BJ (cell line): Measurements from ENCODE around the gene HMOX1. TPM values are rescaled to one million over a fixed set of nuclear protein-coding genes. Genes with fewer than 3 reads are reported as not detected.

Experiments
- CTCF ChIA-PET: fragments of 350-600 bp; formaldehyde crosslinking; extraction: SDS; loops from one replicate; lab custom pipeline; 2021; ENCODE audit warnings: antibody characterized with exemption, inconsistent platforms; lab: Yijun Ruan, JAX
- POLR2A ChIA-PET: fragments of 300-600 bp; sonication (Branson Sonifier 250); formaldehyde crosslinking; extraction: SDS; loops from one replicate; lab custom pipeline; 2021; ENCODE audit warnings: antibody characterized with exemption; lab: Charles Lee
- DNase-seq: peaks from one replicate; pipeline ENCODE4 v3.0.0-alpha.2; 2011; ENCODE audit warnings: low read depth
- H3K27me3 ChIP-seq: 2 replicates; pipeline ENCODE4 v1.6.0; 2011; ENCODE audit warnings: low read length; ENCODE audit not compliant: control insufficient read depth, insufficient read depth
- H3K36me3 ChIP-seq: 2 replicates; pipeline ENCODE4 v1.5.1; 2011; ENCODE audit warnings: low read length; ENCODE audit not compliant: control insufficient read depth, insufficient read depth
- H3K4me3 ChIP-seq: 2 replicates; pipeline ENCODE4 v1.5.1; 2011; ENCODE audit warnings: low read depth, mild to moderate bottlenecking, control low read depth, low read length
- CTCF ChIP-seq: IDR thresholded peaks from 2 replicates; pipeline ENCODE4 v1.5.1; 2011; ENCODE audit warnings: low read depth, mild to moderate bottlenecking, control low read depth, inconsistent platforms, low read length, moderate library complexity; ENCODE audit not compliant: insufficient read depth
- polyA plus RNA-seq: library from polyadenylated mRNA; depleted of rRNA; stranded (reverse); fragments of >200 nt; gene quantifications from 2 replicates; pipeline ENCODE4 v1.2.3, GENCODE V29; 2011

HMOX1 gene
- polyA plus RNA-seq, 1 experiment = 71.2 TPM

GRCh38 chr22:35343664-35344550 lies 37.0 kb upstream of the HMOX1 start:
- peaks cover 44% of the 10 kb centered on the region for H3K36me3 ChIP-seq
- no peak for DNase-seq
- TF ChIP-seq CTCF = no peak
- H3K27me3 ChIP-seq = no peaks in the 10 kb centered on the region
- H3K4me3 ChIP-seq = no peak overlapping the region
- ChIA-PET CTCF (no interaction called here), POLR2A (no interaction called here)

- no peak overlapping the region for H3K4me3 ChIP-seq
- POLR2A ChIA-PET = no interaction called here
- H3K36me3 ChIP-seq = peaks cover 44% of the 10 kb centered on the region
- no peaks in the 10 kb centered on the region for H3K27me3 ChIP-seq
- CTCF ChIA-PET = no interaction called here
- no peak for DNase-seq
- no peak for TF ChIP-seq CTCF
Observed at GRCh38 chr22:35344956-35345690, 35.8 kb upstream of the HMOX1 start.

- ChIA-PET POLR2A (no interaction called here), CTCF (no interaction called here)
- H3K36me3 ChIP-seq = peaks cover 40% of the 10 kb centered on the region
- no peak overlapping the region for H3K4me3 ChIP-seq
- no peak for DNase-seq
- no peaks in the 10 kb centered on the region for H3K27me3 ChIP-seq
- TF ChIP-seq CTCF = no peak
Observed at GRCh38 chr22:35345808-35346505, 34.9 kb upstream of the HMOX1 start.

GRCh38 chr22:35346596-35347220 lies 34.2 kb upstream of the HMOX1 start:
- CTCF ChIA-PET = no interaction called here
- Histone ChIP-seq H3K36me3 (peaks cover 35% of the 10 kb centered on the region), H3K4me3 (no peak overlapping the region), H3K27me3 (no peaks in the 10 kb centered on the region)
- no peak for DNase-seq
- TF ChIP-seq CTCF = no peak
- POLR2A ChIA-PET = no interaction called here
